ENCODE results near the gene ICOSLG. TPM values are rescaled to one million over a fixed set of nuclear protein-coding genes. Genes with fewer than 3 reads are reported as not detected.

Gene ICOSLG
- polyA plus RNA-seq, 1 donor (not counting 4 experiments of a cell fraction or from before 2014, with no cell fraction given), result 1.8 TPM

DNA sequence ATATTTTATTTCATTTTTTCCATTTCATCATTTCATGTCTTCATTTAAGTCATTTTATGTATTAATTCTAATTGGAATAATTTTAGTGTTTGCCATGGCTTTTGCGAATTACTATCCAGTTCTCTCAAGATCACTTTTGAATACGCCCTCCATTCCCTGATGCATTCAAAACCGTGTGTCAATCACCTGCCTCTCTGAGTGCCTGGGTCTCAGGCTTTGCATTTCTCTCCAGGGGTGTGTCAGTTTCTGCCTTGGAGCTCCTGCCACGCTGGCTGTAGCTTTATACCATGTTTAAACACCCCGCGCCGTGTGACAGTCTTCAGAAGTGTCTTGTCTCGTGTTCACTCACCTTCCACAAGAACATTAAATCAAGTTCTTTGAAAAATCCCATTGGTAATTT lies 28.3 kb upstream of the ICOSLG start:
- dilution Hi-C loops (cut with MboI; ENCODE audit: extremely low pct_ligation_motif_present, low sequenced_read_pairs), result no loop called here
- Histone ChIP-seq H3K9me1 (ENCODE audit: control insufficient read depth, extremely low read depth, insufficient read depth, low read length) (no peaks in the 10 kb centered on the region), H3K4me1 (ENCODE audit: control insufficient read depth, extremely low read depth, insufficient read depth, low read length) (no peaks in the 10 kb centered on the region), H3K27ac (ENCODE audit: control insufficient read depth, insufficient read depth, low read length) (no peak overlapping the region), H2AFZ (ENCODE audit: control insufficient read depth, low read length) (no peak overlapping the region), H3K9me3 (ENCODE audit: control insufficient read depth, low read depth, low read length) (no peaks in the 10 kb centered on the region), H3K27me3 (ENCODE audit: control insufficient read depth, extremely low read depth, insufficient read depth, low read length) (peaks cover 14% of the 10 kb centered on the region), H3K4me3 (ENCODE audit: control insufficient read depth in 2 of 3, extremely low read depth in 1 of 3, insufficient read depth in 2 of 3, low read depth in 1 of 3, low read length in 3 of 3) (no peak overlapping the region), H3K36me3 (ENCODE audit: control insufficient read depth in 2 of 2, extremely low read depth in 1 of 2, insufficient read depth in 2 of 2, low read length in 2 of 2) (no peaks in the 10 kb centered on the region), H3K9ac (ENCODE audit: control insufficient read depth, extremely low read depth, insufficient read depth, low read length) (no peak overlapping the region), H4K20me1 (ENCODE audit: control insufficient read depth, extremely low read depth, insufficient read depth, low read length) (no peaks in the 10 kb centered on the region), H3K4me2 (ENCODE audit: control insufficient read depth, extremely low read depth, insufficient read depth, low read depth, low read length) (no peak overlapping the region), H3K79me2 (ENCODE audit: control insufficient read depth, insufficient read depth, low read length) (no peaks in the 10 kb centered on the region)
- no peak for TF ChIP-seq EZH2 (IDR thresholded peaks at IDR 0.05; ENCODE audit: low read length)
- TF ChIP-seq, protein P1, sequence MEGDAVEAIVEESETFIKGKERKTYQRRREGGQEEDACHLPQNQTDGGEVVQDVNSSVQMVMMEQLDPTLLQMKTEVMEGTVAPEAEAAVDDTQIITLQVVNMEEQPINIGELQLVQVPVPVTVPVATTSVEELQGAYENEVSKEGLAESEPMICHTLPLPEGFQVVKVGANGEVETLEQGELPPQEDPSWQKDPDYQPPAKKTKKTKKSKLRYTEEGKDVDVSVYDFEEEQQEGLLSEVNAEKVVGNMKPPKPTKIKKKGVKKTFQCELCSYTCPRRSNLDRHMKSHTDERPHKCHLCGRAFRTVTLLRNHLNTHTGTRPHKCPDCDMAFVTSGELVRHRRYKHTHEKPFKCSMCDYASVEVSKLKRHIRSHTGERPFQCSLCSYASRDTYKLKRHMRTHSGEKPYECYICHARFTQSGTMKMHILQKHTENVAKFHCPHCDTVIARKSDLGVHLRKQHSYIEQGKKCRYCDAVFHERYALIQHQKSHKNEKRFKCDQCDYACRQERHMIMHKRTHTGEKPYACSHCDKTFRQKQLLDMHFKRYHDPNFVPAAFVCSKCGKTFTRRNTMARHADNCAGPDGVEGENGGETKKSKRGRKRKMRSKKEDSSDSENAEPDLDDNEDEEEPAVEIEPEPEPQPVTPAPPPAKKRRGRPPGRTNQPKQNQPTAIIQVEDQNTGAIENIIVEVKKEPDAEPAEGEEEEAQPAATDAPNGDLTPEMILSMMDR (optimal IDR thresholded peaks at IDR 0.05 in 1 of 3, IDR thresholded peaks at IDR 0.05 in 1 of 3, conservative IDR thresholded peaks at IDR 0.05 in 1 of 3; ENCODE audit: extremely low read depth in 1 of 3, insufficient read depth in 2 of 3, low read length in 3 of 3), result no peak
- FAIRE-seq (no peak), DNase-seq (ENCODE audit: low read depth, low spot score) (no peak)

DNA sequence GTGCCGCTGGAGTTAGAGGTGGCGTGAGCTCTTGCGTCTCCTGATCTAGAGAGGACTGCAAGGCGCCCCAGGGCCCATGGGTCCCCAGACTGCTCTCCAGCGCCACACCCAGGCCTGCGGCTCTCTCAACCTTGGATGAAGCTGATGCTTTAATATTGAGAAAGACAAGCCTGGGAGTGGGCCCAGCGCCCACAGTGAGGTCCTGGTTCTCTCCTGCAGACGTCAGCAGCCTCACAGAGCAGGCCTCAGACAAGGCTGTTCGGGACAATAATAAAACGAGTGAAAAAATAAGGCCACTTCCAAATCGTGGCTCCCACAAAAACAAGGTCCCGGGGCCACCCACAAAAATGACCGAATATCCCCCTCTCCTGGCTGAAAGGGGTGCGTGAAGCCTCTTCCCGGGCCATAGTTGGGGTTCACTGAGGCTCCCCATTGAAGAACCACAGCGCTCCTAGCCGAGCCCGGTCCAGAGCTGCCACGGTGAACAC lies 27.0 kb upstream of the ICOSLG start:
- Histone ChIP-seq H4K20me1 (ENCODE audit: control insufficient read depth, extremely low read depth, insufficient read depth, low read length) (no peaks in the 10 kb centered on the region), H3K27ac (ENCODE audit: control insufficient read depth, insufficient read depth, low read length) (no peak overlapping the region), H3K9me3 (ENCODE audit: control insufficient read depth, low read depth, low read length) (no peaks in the 10 kb centered on the region), H3K9me1 (ENCODE audit: control insufficient read depth, extremely low read depth, insufficient read depth, low read length) (no peaks in the 10 kb centered on the region), H2AFZ (ENCODE audit: control insufficient read depth, low read length) (no peak overlapping the region), H3K9ac (ENCODE audit: control insufficient read depth, extremely low read depth, insufficient read depth, low read length) (no peak overlapping the region), H3K4me2 (ENCODE audit: control insufficient read depth, extremely low read depth, insufficient read depth, low read depth, low read length) (no peak overlapping the region), H3K79me2 (ENCODE audit: control insufficient read depth, insufficient read depth, low read length) (no peaks in the 10 kb centered on the region), H3K4me1 (ENCODE audit: control insufficient read depth, extremely low read depth, insufficient read depth, low read length) (no peaks in the 10 kb centered on the region), H3K36me3 (ENCODE audit: control insufficient read depth in 2 of 2, extremely low read depth in 1 of 2, insufficient read depth in 2 of 2, low read length in 2 of 2) (no peaks in the 10 kb centered on the region), H3K4me3 (ENCODE audit: control insufficient read depth in 2 of 3, extremely low read depth in 1 of 3, insufficient read depth in 2 of 3, low read depth in 1 of 3, low read length in 3 of 3) (no peak overlapping the region), H3K27me3 (ENCODE audit: control insufficient read depth, extremely low read depth, insufficient read depth, low read length) (peaks cover 13% of the 10 kb centered on the region)
- TF ChIP-seq, protein P1 (optimal IDR thresholded peaks at IDR 0.05 in 1 of 3, IDR thresholded peaks at IDR 0.05 in 1 of 3, conservative IDR thresholded peaks at IDR 0.05 in 1 of 3; ENCODE audit: extremely low read depth in 1 of 3, insufficient read depth in 2 of 3, low read length in 3 of 3), result peak in 2 of 3 experiments; percentile 18 to 27
- TF ChIP-seq EZH2 (IDR thresholded peaks at IDR 0.05; ENCODE audit: low read length), result no peak
- FAIRE-seq (no peak), DNase-seq (ENCODE audit: low read depth, low spot score) (no peak)
- dilution Hi-C loops (cut with MboI; ENCODE audit: extremely low pct_ligation_motif_present, low sequenced_read_pairs), result no loop called here

All from keratinocyte (primary cell).